ENCODE data around the gene TNNT3. TPM values are rescaled to one million over a fixed set of nuclear protein-coding genes. Genes with fewer than 3 reads are reported as not detected.

The TNNT3 gene
- polyA plus RNA-seq, 1 experiment, result not detected

DNA sequence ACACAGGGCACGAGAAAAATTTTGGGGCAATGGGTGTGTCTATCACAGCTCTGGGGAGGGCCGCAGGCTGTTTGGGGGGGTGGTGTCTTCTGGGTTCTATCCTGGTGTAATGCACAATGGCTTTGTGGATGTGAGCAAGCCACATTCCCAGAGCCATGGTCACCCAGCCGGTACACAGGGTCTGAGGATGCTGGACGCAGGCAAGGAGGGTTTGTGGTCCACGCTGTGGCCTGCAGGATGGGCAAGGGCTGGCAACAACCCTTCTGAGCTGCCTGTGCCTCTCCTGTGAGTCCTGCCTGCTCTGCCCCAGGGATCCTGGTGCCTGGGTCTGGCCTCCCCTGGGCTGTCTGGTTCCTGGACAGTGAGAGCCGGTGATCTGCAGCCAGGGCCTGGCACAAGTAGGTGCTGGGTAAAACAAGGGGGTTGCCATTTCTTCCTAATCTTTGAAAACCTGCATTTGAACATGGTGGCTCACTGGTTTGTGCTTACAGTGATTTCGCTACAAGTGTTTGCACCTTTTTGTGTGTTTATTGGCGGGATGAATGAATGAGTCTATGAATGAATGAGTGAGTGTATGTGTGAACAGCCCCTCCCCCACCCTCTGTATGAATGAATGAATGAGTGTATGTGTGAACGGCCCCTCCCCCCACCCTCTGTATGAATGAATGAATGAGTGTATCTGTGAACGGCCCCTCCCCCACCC is 23.2 kb downstream of the TNNT3 start:
- Histone ChIP-seq H3K27me3 (ENCODE audit: control insufficient read depth, insufficient read depth, low read length) (peaks cover 3% of the 10 kb centered on the region), H3K9me3 (ENCODE audit: control insufficient read depth, insufficient read depth, low read length) (no peaks in the 10 kb centered on the region; the same call in 1 of the 2 replicates), H3K4me3 (ENCODE audit: low read depth, low read length) (no peak overlapping the region), H3K27ac (ENCODE audit: low read depth, low read length) (no peak overlapping the region)
- TF ChIP-seq, protein P1, sequence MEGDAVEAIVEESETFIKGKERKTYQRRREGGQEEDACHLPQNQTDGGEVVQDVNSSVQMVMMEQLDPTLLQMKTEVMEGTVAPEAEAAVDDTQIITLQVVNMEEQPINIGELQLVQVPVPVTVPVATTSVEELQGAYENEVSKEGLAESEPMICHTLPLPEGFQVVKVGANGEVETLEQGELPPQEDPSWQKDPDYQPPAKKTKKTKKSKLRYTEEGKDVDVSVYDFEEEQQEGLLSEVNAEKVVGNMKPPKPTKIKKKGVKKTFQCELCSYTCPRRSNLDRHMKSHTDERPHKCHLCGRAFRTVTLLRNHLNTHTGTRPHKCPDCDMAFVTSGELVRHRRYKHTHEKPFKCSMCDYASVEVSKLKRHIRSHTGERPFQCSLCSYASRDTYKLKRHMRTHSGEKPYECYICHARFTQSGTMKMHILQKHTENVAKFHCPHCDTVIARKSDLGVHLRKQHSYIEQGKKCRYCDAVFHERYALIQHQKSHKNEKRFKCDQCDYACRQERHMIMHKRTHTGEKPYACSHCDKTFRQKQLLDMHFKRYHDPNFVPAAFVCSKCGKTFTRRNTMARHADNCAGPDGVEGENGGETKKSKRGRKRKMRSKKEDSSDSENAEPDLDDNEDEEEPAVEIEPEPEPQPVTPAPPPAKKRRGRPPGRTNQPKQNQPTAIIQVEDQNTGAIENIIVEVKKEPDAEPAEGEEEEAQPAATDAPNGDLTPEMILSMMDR (IDR thresholded peaks at IDR 0.05; ENCODE audit: low read depth, low read length), result no peak
- ChIA-PET CTCF (interaction anchor here (0.5 kb wide), 1 partner anchor 31 kb away, joined by 3 read pairs; no protein-coding TSS in a partner anchor), POLR2A (no interaction called here)
- DNase-seq (ENCODE audit: low read depth, low spot score), result no peak

DNA sequence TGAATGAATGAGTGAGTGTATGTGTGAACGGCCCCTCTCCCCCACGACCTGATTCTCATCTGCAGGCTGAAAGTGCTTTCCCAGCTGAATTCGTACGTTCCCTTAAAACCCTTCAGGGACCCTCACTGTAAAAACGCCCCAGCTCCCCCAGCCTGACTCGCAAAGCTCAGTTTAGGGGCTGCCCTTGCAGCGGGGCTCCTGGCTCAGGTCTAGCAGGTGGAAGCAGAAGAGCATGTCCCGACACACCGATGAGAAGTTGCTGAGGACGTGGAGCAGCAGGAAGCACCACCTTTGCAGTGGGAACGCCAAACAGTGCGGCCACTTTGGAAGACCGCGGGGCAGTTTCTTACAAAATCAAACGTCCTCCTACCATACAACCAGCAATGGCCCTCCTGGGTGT is 24.1 kb downstream of the TNNT3 start:
- no peaks in the 10 kb centered on the region; the same call in 1 of the 2 replicates for H3K9me3 ChIP-seq (ENCODE audit: control insufficient read depth, insufficient read depth, low read length)
- ChIA-PET POLR2A (no interaction called here), CTCF (interaction anchor here (0.5 kb wide), 1 partner anchor 32 kb away, joined by 3 read pairs; no protein-coding TSS in a partner anchor)
- no peak overlapping the region for H3K4me3 ChIP-seq (ENCODE audit: low read depth, low read length)
- TF ChIP-seq, protein P1 (IDR thresholded peaks at IDR 0.05; ENCODE audit: low read depth, low read length), result no peak
- no peak for DNase-seq (ENCODE audit: low read depth, low spot score)
- H3K27ac ChIP-seq (ENCODE audit: low read depth, low read length), result no peak overlapping the region
- peaks cover 3% of the 10 kb centered on the region for H3K27me3 ChIP-seq (ENCODE audit: control insufficient read depth, insufficient read depth, low read length)

DNA sequence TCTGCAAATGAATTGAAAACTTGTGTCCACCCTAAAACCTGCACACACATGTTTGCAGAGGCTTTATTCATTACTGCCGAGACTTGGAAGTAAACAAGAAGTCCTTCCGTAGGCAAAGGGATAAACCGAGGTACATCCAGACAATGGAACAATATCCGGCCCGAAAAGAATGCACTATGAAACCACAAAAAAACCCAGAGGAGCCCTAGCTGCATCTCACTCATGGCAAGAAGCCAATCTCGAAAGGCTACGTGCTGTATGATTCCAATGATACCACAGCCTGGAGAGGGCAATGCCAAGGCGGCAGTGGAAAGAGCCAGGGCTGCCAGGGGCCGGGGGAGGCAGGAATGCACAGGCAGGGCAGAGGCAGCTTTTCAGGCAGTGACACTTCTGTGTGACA is 24.5 kb downstream of the TNNT3 start:
- ChIA-PET POLR2A (no interaction called here), CTCF (no interaction called here)
- Histone ChIP-seq H3K4me3 (ENCODE audit: low read depth, low read length) (no peak overlapping the region), H3K27me3 (ENCODE audit: control insufficient read depth, insufficient read depth, low read length) (no peaks in the 10 kb centered on the region), H3K27ac (ENCODE audit: low read depth, low read length) (no peak overlapping the region), H3K9me3 (ENCODE audit: control insufficient read depth, insufficient read depth, low read length) (no peaks in the 10 kb centered on the region; the same call in 1 of the 2 replicates)
- no peak for DNase-seq (ENCODE audit: low read depth, low spot score)
- TF ChIP-seq, protein P1 (IDR thresholded peaks at IDR 0.05; ENCODE audit: low read depth, low read length), result no peak

DNA sequence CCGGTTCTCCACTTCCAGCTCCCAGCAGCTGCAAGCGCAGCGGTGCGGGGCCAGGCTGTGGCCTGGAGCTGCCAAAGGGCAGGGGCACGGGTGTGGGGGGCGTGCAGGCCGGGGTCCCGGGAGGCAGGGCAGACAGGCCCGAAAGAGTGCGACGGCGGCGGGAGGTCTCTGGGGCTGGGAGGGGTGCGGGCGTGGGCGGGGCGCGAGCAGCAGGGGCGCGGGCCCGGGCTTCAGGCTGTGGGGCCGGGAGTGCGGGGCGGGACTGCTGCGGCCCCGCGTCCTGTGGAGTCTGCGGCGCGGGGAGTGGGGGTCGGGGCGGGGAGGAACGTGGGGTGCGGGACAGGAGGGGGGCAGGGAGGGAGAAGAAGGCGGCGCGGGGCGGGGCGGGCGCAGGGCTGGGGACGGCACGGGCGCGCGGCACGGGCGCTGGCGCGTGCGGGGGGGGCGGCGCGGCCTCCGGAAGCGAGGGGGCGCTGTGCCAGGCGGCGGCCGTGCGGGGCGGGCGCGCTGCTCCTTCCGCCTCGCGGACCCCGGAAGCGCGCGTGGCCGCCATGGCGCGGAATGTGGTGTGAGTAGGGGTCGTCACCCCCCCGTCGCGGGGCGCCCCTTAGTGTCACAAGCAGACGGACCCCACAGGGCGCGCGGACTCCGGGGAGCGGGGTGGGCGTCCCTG is 27.4 kb downstream of the TNNT3 start, which contains the start of gene MRPL23:
Gene MRPL23, plus strand, starts transcription at position 521 of the 673 bp plus-strand sequence. Its CDS starts 31 bp downstream, at position 552.
- CTCF ChIA-PET, result interaction anchor here (0.6 to 4.2 kb wide), 7 partner anchors 9 to 253 kb away, joined by 3 to 33 read pairs (median 4); partner anchors contain the start of gene SYT8

More for the DNA sequence above, 27.4 kb downstream of the TNNT3 start, which contains the start of gene MRPL23:
- POLR2A ChIA-PET, result interaction anchor here (0.6 to 1.0 kb wide), 2 partner anchors 114 to 137 kb away, joined by 3 to 4 read pairs; no protein-coding TSS in a partner anchor
- no peak within 1 kb of the TSS for H3K4me3 ChIP-seq (ENCODE audit: low read depth, low read length)
- no peaks in the 10 kb centered on the region for H3K9me3 ChIP-seq (ENCODE audit: control insufficient read depth, insufficient read depth, low read length)
- DNase-seq (ENCODE audit: low read depth, low spot score), result no peak
- H3K27ac ChIP-seq (ENCODE audit: low read depth, low read length), result no peak within 1 kb of the TSS
- no peaks in the 10 kb centered on the region for H3K27me3 ChIP-seq (ENCODE audit: control insufficient read depth, insufficient read depth, low read length)
- TF ChIP-seq, protein P1 (IDR thresholded peaks at IDR 0.05; ENCODE audit: low read depth, low read length), result no peak

All from AG04450 (cell line).